ENCODE measurements around the gene MAFF. TPM values are rescaled to one million over a fixed set of nuclear protein-coding genes. Genes with fewer than 3 reads are reported as not detected.

MAFF gene
- total RNA-seq, 4 donors from 2014 or later = 42.2 to 98.7 (median 55.4) TPM

- TF ChIP-seq, protein P1, sequence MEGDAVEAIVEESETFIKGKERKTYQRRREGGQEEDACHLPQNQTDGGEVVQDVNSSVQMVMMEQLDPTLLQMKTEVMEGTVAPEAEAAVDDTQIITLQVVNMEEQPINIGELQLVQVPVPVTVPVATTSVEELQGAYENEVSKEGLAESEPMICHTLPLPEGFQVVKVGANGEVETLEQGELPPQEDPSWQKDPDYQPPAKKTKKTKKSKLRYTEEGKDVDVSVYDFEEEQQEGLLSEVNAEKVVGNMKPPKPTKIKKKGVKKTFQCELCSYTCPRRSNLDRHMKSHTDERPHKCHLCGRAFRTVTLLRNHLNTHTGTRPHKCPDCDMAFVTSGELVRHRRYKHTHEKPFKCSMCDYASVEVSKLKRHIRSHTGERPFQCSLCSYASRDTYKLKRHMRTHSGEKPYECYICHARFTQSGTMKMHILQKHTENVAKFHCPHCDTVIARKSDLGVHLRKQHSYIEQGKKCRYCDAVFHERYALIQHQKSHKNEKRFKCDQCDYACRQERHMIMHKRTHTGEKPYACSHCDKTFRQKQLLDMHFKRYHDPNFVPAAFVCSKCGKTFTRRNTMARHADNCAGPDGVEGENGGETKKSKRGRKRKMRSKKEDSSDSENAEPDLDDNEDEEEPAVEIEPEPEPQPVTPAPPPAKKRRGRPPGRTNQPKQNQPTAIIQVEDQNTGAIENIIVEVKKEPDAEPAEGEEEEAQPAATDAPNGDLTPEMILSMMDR (IDR thresholded peaks at IDR 0.05; ENCODE audit: low read depth) = no peak
These were observed 17.1 kb downstream of the MAFF start for GRCh38 chr22:38218661-38219622.

- TF ChIP-seq, protein P1 (IDR thresholded peaks at IDR 0.05; ENCODE audit: low read depth) = no peak
These were observed 17.8 kb downstream of the MAFF start for GRCh38 chr22:38219632-38220031.

DNA sequence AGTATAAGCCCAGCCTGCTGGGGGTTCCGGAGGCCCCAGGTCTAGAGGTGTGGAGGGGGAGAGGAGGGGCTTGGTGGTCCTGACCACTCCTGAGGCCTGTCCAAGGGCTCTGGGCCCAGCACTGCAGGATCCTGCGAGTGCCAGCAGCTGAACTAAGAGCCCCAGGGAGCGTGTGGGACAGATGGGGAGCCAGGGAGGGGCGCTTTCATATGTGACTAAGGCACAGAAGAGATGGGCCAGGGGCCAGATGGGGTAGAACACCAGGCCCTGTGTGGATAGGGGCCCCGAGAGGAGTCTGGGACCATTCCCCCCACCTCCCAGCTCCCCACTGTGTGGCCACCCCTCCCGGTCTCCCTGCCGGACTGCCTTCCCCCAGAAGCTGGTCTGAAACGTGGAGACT lies 18.4 kb downstream of the MAFF start:
- TF ChIP-seq, protein P1 (IDR thresholded peaks at IDR 0.05; ENCODE audit: low read depth) = no peak

GRCh38 chr22:38220653-38221386 lies 19.0 kb downstream of the MAFF start:
- TF ChIP-seq, protein P1 (IDR thresholded peaks at IDR 0.05; ENCODE audit: low read depth) = no peak

DNA sequence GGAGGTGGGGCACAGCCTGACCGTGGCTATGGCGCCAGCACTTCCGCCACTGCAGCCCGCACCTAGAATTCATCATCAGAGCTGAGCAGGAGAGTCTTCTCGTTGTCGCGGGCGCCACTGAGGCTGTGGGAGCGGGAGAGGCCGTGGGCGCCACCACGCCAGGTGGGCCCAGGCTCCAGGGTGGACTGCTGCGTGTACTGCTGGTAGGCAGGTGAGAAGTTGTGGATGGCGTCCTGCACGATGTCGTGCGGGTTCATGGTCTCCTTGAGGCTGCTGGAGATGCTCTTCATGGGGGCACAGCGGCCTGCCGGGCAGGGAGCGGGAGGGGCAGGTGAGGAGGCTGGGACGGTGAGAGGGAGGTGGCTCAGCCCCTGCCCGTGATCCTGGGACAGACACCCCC lies 19.6 kb downstream of the MAFF start:
- TF ChIP-seq, protein P1 (IDR thresholded peaks at IDR 0.05; ENCODE audit: low read depth) = no peak

GRCh38 chr22:38221908-38222796 lies 20.4 kb downstream of the MAFF start:
- TF ChIP-seq, protein P1 (IDR thresholded peaks at IDR 0.05; ENCODE audit: low read depth) = no peak

All from subcutaneous adipose tissue (tissue), 4 donors.